Mesothelial cell of epicardium (in vitro differentiated cells): ENCODE results near the gene DLD. TPM values are rescaled to one million over a fixed set of nuclear protein-coding genes. Genes with fewer than 3 reads are reported as not detected.
"Not testable (repeated sequence)": the region's sequence is repeated elsewhere in the genome, so short reads cannot be mapped to it uniquely, and the experiment has no call there.

Experiments used
- DNase-seq, 2 experiments: peaks; one replicate each; pipeline ENCODE4 v3.0.0; 2021; ENCODE audit warnings: low spot score in 2 of 2; ENCODE audit not compliant: unreplicated experiment in 2 of 2
- H3K27ac Mint-ChIP-seq: 2 replicates; pipeline ENCODE4 v1.8.0; 2021; ENCODE audit warnings: mixed read lengths
- H3K27me3 Mint-ChIP-seq: 2 replicates; pipeline ENCODE4 v1.8.0; 2021; ENCODE audit warnings: low read depth, mixed read lengths
- H3K36me3 Mint-ChIP-seq: 2 replicates; pipeline ENCODE4 v1.8.0; 2021; ENCODE audit warnings: mixed read lengths
- H3K4me1 Mint-ChIP-seq: 2 replicates; pipeline ENCODE4 v1.8.0; 2021; ENCODE audit warnings: mixed read lengths
- H3K4me3 Mint-ChIP-seq: 2 replicates; pipeline ENCODE4 v1.8.0; 2021; ENCODE audit warnings: mild to moderate bottlenecking, moderate library complexity, mixed read lengths
- H3K9me3 Mint-ChIP-seq: 2 replicates; pipeline ENCODE4 v1.8.0; 2021; ENCODE audit warnings: mixed read lengths
- CTCF ChIP-seq: fragments of 200-600 bp; sonication (generic); IDR thresholded peaks from one replicate; pipeline ENCODE4 v1.5.0; 2021; ENCODE audit warnings: antibody characterized with exemption; ENCODE audit not compliant: unreplicated experiment
- total RNA-seq: library from RNA; stranded (reverse); gene quantifications from 3 replicates; pipeline ENCODE4 v1.2.1, GENCODE V29; 2021

DLD gene
- total RNA-seq, 1 donor from 2014 or later = 61.5 TPM

GRCh38 chr7:107877731-107878382 is 13.1 kb upstream of the DLD start:
- Mint-ChIP-seq H3K27me3 (peaks cover 20% of the 10 kb centered on the region), H3K4me3 (no peak overlapping the region), H3K4me1 (no peaks in the 10 kb centered on the region), H3K27ac (no peak overlapping the region), H3K36me3 (no peaks in the 10 kb centered on the region), H3K9me3 (no peaks in the 10 kb centered on the region)
- no peak for DNase-seq
- no peak for TF ChIP-seq CTCF

GRCh38 chr7:107878636-107879035 is 12.3 kb upstream of the DLD start:
- no peaks in the 10 kb centered on the region for H3K36me3 Mint-ChIP-seq
- DNase-seq = no peak
- no peaks in the 10 kb centered on the region for H3K4me1 Mint-ChIP-seq
- no peak overlapping the region for H3K4me3 Mint-ChIP-seq
- peaks cover 19% of the 10 kb centered on the region for H3K27me3 Mint-ChIP-seq
- no peak for TF ChIP-seq CTCF
- no peaks in the 10 kb centered on the region for H3K9me3 Mint-ChIP-seq
- H3K27ac Mint-ChIP-seq = no peak overlapping the region

- peak; percentile 64 for TF ChIP-seq CTCF
- H3K4me1 Mint-ChIP-seq = no peaks in the 10 kb centered on the region
- H3K27ac Mint-ChIP-seq = no peak overlapping the region
- no peak for DNase-seq
- no peak overlapping the region for H3K4me3 Mint-ChIP-seq
- no peaks in the 10 kb centered on the region for H3K36me3 Mint-ChIP-seq
- H3K27me3 Mint-ChIP-seq = peaks cover 24% of the 10 kb centered on the region
- H3K9me3 Mint-ChIP-seq = no peaks in the 10 kb centered on the region
These were observed 11.5 kb upstream of the DLD start for GRCh38 chr7:107879400-107880035.

- no peak for DNase-seq
- Mint-ChIP-seq H3K36me3 (no peaks in the 10 kb centered on the region), H3K4me1 (no peaks in the 10 kb centered on the region), H3K9me3 (no peaks in the 10 kb centered on the region), H3K4me3 (no peak overlapping the region), H3K27me3 (peaks cover 41% of the 10 kb centered on the region), H3K27ac (no peak overlapping the region)
- no peak for TF ChIP-seq CTCF
These were observed 8.2 kb upstream of the DLD start for GRCh38 chr7:107882766-107883165.

GRCh38 chr7:107884066-107884818 is 6.7 kb upstream of the DLD start:
- H3K4me1 Mint-ChIP-seq = no peaks in the 10 kb centered on the region

GRCh38 chr7:107887827-107888226 is 3.2 kb upstream of the DLD start:
- not testable (repeated sequence) for H3K36me3 Mint-ChIP-seq, DNase-seq, H3K9me3 Mint-ChIP-seq, H3K4me3 Mint-ChIP-seq, H3K27ac Mint-ChIP-seq
- Mint-ChIP-seq H3K27me3 (peaks cover 24% of the 10 kb centered on the region), H3K4me1 (peaks cover 15% of the 10 kb centered on the region)

More at GRCh38 chr7:107884066-107884818, 6.7 kb upstream of the DLD start:
- DNase-seq = no peak
- no peak overlapping the region for H3K27ac Mint-ChIP-seq
- H3K9me3 Mint-ChIP-seq = peaks cover 4% of the 10 kb centered on the region
- H3K4me3 Mint-ChIP-seq = no peak overlapping the region
- H3K27me3 Mint-ChIP-seq = peaks cover 41% of the 10 kb centered on the region
- no peaks in the 10 kb centered on the region for H3K36me3 Mint-ChIP-seq
- no peak for TF ChIP-seq CTCF
